ENCODE results near the gene FAM222B. TPM values are rescaled to one million over a fixed set of nuclear protein-coding genes. Genes with fewer than 3 reads are reported as not detected.
A peak's percentile ranks its signal among the peaks of the same experiment; 100 is the strongest.
"Not testable (repeated sequence)": the region's sequence is repeated elsewhere in the genome, so short reads cannot be mapped to it uniquely, and the experiment has no call there.

Gene FAM222B
- total and polyA plus RNA-seq, 7 experiments from 2014 or later, result 11.8 to 24.4 (median 22.3) TPM

DNA sequence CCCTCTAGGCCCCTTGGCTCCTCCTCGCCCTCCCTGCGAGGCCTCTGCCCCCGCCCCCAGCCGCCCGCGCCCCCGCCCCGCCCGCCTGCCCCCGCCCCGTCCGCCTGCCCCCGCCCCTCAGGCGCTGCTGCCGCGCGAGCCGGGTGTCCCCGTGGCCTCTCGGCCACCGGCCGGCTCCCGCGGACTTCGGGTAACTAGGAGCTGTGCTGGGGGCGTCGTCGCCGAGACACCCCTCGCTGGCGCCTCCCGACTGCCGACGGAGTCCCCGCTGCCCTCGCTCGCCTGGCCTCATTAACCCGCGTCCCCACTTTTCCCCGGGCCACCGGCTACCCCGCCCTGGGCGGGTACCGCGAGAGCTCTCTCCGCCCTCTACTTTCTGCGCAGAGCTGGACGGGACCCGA, 116.4 kb downstream of the FAM222B start, which contains the start of gene TLCD1:
TLCD1 (minus strand) TSS at position 8 of the 401 bp plus-strand sequence. CDS start 136 bp downstream, outside the sequence.
- Histone ChIP-seq H3K9me3 (ENCODE audit: control insufficient read depth in 2 of 3, low read length in 3 of 3) (no peaks in the 10 kb centered on the region), H3K36me3 (ENCODE audit: control insufficient read depth in 2 of 3, insufficient read depth in 3 of 3, low read length in 3 of 3) (peaks cover 18 to 39% (median 27%) of the 10 kb centered on the region in 3 experiments), H3K4me3 (ENCODE audit: low read length) (peak within 1 kb of the TSS; percentile 83), H3K27ac (ENCODE audit: low read depth, low read length) (peak within 1 kb of the TSS; percentile 100), H3K27me3 (ENCODE audit: control insufficient read depth in 2 of 2, insufficient read depth in 2 of 2, low read length in 2 of 2) (no peaks in the 10 kb centered on the region), H3K4me1 (ENCODE audit: control insufficient read depth in 2 of 2, insufficient read depth in 2 of 2, low read length in 2 of 2) (peaks cover 29 to 39% of the 10 kb centered on the region in 2 donors)
- no peaks in the 10 kb centered on the region for H3K27me3 Mint-ChIP-seq
- H3K36me3 Mint-ChIP-seq, result peaks cover 4 to 28% (median 11%) of the 10 kb centered on the region in 5 donors
- H3K27ac Mint-ChIP-seq, result peak within 1 kb of the TSS; percentile 93 to 100 (median 98)
- H3K4me3 Mint-ChIP-seq, result peak within 1 kb of the TSS; percentile 82 to 98 (median 96)
- H3K4me1 Mint-ChIP-seq, result peaks cover 12 to 65% (median 54%) of the 10 kb centered on the region in 7 donors
- DNase-seq (peak in 8 of 9 donors; percentile 31 to 83 (median 50)), ATAC-seq (peak; percentile 23)
- intact Hi-C loops (cut with micrococcal nuclease), result loop anchor here (2.0 to 10.0 kb wide), 6 partner anchors 79 to 566 kb away; partner anchors contain the start of genes BLTP2 (in 1 of the 2), FAM222B (in 1 of the 2) and NUFIP2 (in 1 of the 2)
- POLR2A ChIA-PET, result interaction anchor here (0.7 to 9.2 kb wide), 14 partner anchors 15 to 225 kb away, joined by 3 to 269 read pairs (median 9); partner anchors contain the start of genes BLTP2, DHRS13, FLOT2 and PHF12
- CTCF ChIA-PET, result interaction anchor here (0.6 to 10.6 kb wide), 30 partner anchors 9 to 1128 kb away, joined by 3 to 331 read pairs (median 4); partner anchors contain the start of genes FLOT2, PROCA1, SDF2 and SUPT6H
- H3K9me3 Mint-ChIP-seq, result no peaks in the 10 kb centered on the region

DNA sequence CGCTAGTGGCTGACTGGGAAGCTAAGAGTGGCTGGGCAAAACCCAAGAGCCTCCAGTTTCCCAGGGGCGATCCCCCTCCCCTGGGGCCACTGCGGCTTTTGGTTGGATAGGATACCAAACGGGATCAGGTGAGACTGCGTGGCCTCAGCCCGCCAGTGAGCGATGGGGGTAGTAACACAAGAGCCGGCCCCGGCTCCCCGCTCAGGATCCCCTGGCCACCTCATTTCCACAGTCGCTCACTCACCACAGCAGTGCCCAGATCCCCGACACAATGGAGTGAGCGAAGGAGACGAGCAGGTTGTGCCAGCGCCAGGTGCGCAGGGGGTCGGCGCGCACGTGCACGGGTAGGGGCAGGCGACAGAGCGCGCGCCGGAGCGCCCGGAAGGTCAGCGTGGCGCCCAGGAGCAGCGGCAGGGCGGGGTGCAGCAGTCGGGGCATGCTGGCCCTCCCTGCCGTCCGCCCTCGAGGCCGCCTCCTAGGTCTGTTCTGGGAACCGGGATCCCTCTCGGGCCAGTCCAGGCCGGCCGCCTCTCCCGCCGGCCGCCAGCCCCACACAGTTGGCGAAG, 116.8 kb downstream of the FAM222B start:
- peaks cover 13 to 69% (median 59%) of the 10 kb centered on the region in 7 donors for H3K4me1 Mint-ChIP-seq
- H3K4me3 ChIP-seq (ENCODE audit: low read length), result peak overlapping the region; percentile 18
- ChIA-PET CTCF (interaction anchor here (0.6 to 10.6 kb wide), 20 partner anchors 8 to 239 kb away, joined by 3 to 331 read pairs (median 4); partner anchors contain the start of genes FLOT2, PROCA1, SDF2 and SUPT6H), POLR2A (interaction anchor here (1.2 to 9.2 kb wide), 10 partner anchors 14 to 226 kb away, joined by 3 to 269 read pairs (median 14); partner anchors contain the start of genes ALDOC, BLTP2, DHRS13 and FLOT2)
- H3K9me3 ChIP-seq (ENCODE audit: control insufficient read depth in 2 of 3, low read length in 3 of 3), result no peaks in the 10 kb centered on the region
- ATAC-seq, result no peak
- no peaks in the 10 kb centered on the region for H3K9me3 Mint-ChIP-seq
- H3K36me3 ChIP-seq (ENCODE audit: control insufficient read depth in 2 of 3, insufficient read depth in 3 of 3, low read length in 3 of 3), result peaks cover 20 to 39% (median 30%) of the 10 kb centered on the region in 3 experiments
- peak overlapping the region; percentile 67 to 96 (median 82) for H3K4me3 Mint-ChIP-seq
- no peaks in the 10 kb centered on the region for H3K27me3 Mint-ChIP-seq
- peaks cover 34 to 44% of the 10 kb centered on the region in 2 donors for H3K4me1 ChIP-seq (ENCODE audit: control insufficient read depth in 2 of 2, insufficient read depth in 2 of 2, low read length in 2 of 2)
- H3K27ac ChIP-seq (ENCODE audit: low read depth, low read length), result peak overlapping the region; percentile 65
- peak overlapping the region in 7 of 9 donors; percentile 23 to 88 (median 70) for H3K27ac Mint-ChIP-seq
- DNase-seq, result peak in 4 of 9 donors; percentile 26 to 40 (median 36)
- peaks cover 4 to 31% (median 12%) of the 10 kb centered on the region in 5 donors for H3K36me3 Mint-ChIP-seq
- intact Hi-C loops (cut with micrococcal nuclease), result loop anchor here (2.0 to 10.0 kb wide), 6 partner anchors 78 to 567 kb away; partner anchors contain the start of genes BLTP2 (in 1 of the 2), FAM222B (in 1 of the 2) and NUFIP2 (in 1 of the 2)
- H3K27me3 ChIP-seq (ENCODE audit: control insufficient read depth in 2 of 2, insufficient read depth in 2 of 2, low read length in 2 of 2), result no peaks in the 10 kb centered on the region

DNA sequence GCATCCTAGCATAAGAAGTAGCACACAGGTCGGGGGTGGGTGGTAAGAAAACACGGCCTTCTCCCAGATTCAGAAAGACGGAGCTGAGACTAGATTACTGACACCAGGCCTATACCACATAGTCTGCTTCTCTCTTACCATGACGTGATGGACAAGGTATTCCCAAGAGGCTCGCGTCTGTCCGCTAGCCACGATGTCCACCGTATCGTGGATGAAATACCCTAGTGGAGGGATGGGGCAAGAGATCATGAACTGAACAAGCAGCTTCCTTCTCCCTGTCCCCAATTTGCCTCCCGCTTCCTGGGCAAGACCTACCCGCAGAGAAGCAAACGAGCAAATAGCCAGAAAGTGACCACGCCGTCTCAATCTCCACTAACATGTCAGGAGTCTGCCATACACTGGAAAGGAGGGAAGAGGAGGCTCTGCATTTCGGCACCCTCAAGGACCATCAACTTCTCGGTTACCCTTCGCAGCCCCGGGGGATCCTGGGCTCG, 117.4 kb downstream of the FAM222B start:
- Mint-ChIP-seq H3K4me3 (peak overlapping the region; percentile 67 to 96 (median 82)), H3K4me1 (peaks cover 18 to 74% (median 64%) of the 10 kb centered on the region in 7 donors), H3K27me3 (no peaks in the 10 kb centered on the region), H3K36me3 (peaks cover 4 to 36% (median 17%) of the 10 kb centered on the region in 5 donors), H3K9me3 (no peaks in the 10 kb centered on the region), H3K27ac (peak overlapping the region; percentile 23 to 88 (median 80))
- intact Hi-C loops (cut with micrococcal nuclease), result loop anchor here in 1 of 2 donors (5.0 to 10.0 kb wide), 3 partner anchors 78 to 567 kb away; partner anchors contain the start of genes BLTP2 and NUFIP2
- Histone ChIP-seq H3K27ac (ENCODE audit: low read depth, low read length) (peak overlapping the region; percentile 65), H3K36me3 (ENCODE audit: control insufficient read depth in 2 of 3, insufficient read depth in 3 of 3, low read length in 3 of 3) (peaks cover 20 to 39% (median 32%) of the 10 kb centered on the region in 3 experiments), H3K9me3 (ENCODE audit: control insufficient read depth in 2 of 3, low read length in 3 of 3) (no peaks in the 10 kb centered on the region), H3K27me3 (ENCODE audit: control insufficient read depth in 2 of 2, insufficient read depth in 2 of 2, low read length in 2 of 2) (no peaks in the 10 kb centered on the region), H3K4me1 (ENCODE audit: control insufficient read depth in 2 of 2, insufficient read depth in 2 of 2, low read length in 2 of 2) (peaks cover 36 to 49% of the 10 kb centered on the region in 2 donors), H3K4me3 (ENCODE audit: low read length) (no peak overlapping the region)
- no peak for ATAC-seq
- CTCF ChIA-PET, result interaction anchor here (0.6 to 10.6 kb wide), 3 partner anchors 9 to 228 kb away, joined by 3 to 331 read pairs (median 3); partner anchors contain the start of gene TRAF4
- POLR2A ChIA-PET, result interaction anchor here (1.4 to 9.2 kb wide), 7 partner anchors 14 to 177 kb away, joined by 3 to 269 read pairs (median 17); partner anchors contain the start of genes ALDOC, DHRS13, FLOT2 and PROCA1
- DNase-seq, result no peak

DNA sequence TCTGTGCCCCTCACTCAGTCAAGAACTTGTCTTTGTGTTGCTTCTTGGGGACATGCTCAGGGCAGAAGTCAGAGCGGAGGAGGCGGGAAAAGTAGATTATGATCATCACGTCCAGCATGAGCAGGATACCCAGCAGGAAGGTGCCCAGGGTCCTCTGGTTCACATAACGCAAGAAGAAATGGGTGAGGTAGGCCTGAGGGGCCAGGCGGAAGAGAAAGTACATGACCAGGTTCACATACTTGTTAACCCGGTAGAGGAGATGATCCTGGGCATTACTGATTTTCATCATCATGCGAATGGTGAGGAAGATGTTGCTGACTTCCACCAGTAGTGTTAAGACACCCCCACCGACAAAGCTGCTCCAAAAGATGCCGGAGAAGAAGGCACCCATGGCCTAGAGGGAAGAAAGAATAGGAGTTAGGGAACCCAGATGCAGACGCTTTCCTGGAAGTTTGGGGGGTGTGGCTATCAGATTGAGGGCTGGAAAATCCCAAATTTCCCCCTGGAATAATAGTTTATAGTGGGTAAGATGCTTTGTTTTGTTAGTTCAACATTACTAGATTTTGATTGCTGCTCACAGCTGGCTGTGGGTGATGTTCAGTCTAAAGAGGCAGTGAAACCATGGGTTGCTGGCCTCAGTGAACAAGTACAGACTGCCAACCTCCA, 118.0 kb downstream of the FAM222B start:
- POLR2A ChIA-PET, result interaction anchor here (0.5 to 9.2 kb wide), 7 partner anchors 13 to 1996 kb away, joined by 3 to 269 read pairs (median 6); partner anchors contain the start of genes ALDOC, FLOT2, PROCA1 and SDF2

DNA sequence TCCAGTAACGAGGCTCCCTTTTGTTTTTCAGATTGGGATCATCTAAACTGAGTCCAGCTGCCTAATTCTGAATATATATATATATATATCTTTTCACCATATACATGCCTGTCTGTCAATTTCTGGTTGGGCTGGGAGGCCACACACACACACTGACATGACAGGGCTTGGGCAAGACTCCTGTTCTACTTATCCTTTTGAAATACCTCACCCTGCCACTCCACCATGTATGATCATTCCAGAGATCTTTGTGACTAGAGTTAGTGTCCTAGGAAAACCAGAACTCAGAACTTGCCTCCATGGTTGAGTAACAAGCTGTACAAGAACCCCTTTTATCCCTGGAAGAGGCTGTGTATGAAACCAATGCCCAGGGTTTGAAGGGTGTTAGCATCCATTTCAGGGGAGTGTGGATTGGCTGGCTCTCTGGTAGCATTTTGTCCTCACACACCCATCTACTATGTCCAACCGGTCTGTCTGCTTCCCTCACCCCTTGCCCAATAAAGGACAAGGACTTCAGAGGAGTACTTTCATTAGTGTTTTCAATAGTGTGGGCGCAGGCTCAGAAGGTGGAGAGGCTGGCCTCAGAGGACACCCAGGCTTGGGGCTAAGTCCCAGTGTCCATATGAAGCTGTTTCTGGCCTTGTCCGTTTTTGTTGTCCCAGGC, 118.6 kb downstream of the FAM222B start:
- Mint-ChIP-seq H3K4me1 (peaks cover 21 to 76% (median 72%) of the 10 kb centered on the region in 7 donors), H3K27ac (peak overlapping the region in 7 of 9 donors; percentile 23 to 88 (median 69)), H3K4me3 (peak overlapping the region in 9 of 10 donors; percentile 37 to 96 (median 80)), H3K36me3 (peaks cover 4 to 42% (median 23%) of the 10 kb centered on the region in 5 donors)
- H3K27me3 ChIP-seq (ENCODE audit: control insufficient read depth in 2 of 2, insufficient read depth in 2 of 2, low read length in 2 of 2); H3K9me3 ChIP-seq (ENCODE audit: control insufficient read depth in 2 of 3, low read length in 3 of 3); H3K27ac ChIP-seq (ENCODE audit: low read depth, low read length); DNase-seq; ATAC-seq; H3K9me3 Mint-ChIP-seq; H3K27me3 Mint-ChIP-seq; H3K4me3 ChIP-seq (ENCODE audit: low read length): not testable (repeated sequence)
- peaks cover 20 to 39% (median 32%) of the 10 kb centered on the region in 3 experiments for H3K36me3 ChIP-seq (ENCODE audit: control insufficient read depth in 2 of 3, insufficient read depth in 3 of 3, low read length in 3 of 3)
- POLR2A ChIA-PET, result interaction anchor here (0.5 to 9.2 kb wide), 7 partner anchors 12 to 1997 kb away, joined by 3 to 269 read pairs (median 5); partner anchors contain the start of genes FLOT2, PROCA1, SDF2 and SUPT6H
- intact Hi-C loops (cut with micrococcal nuclease), result loop anchor here in 1 of 2 donors (10.0 kb wide), 1 partner anchor 421 kb away; no protein-coding TSS in a partner anchor
- CTCF ChIA-PET, result interaction anchor here (10.6 kb wide), 1 partner anchor 24 kb away, joined by 331 read pairs; the partner anchor contains the start of gene TRAF4
- peaks cover 36 to 50% of the 10 kb centered on the region in 2 donors for H3K4me1 ChIP-seq (ENCODE audit: control insufficient read depth in 2 of 2, insufficient read depth in 2 of 2, low read length in 2 of 2)

More for the DNA sequence above, 118.0 kb downstream of the FAM222B start:
- Histone ChIP-seq H3K4me3 (ENCODE audit: low read length) (no peak overlapping the region), H3K27me3 (ENCODE audit: control insufficient read depth in 2 of 2, insufficient read depth in 2 of 2, low read length in 2 of 2) (no peaks in the 10 kb centered on the region), H3K4me1 (ENCODE audit: control insufficient read depth in 2 of 2, insufficient read depth in 2 of 2, low read length in 2 of 2) (peaks cover 36 to 49% of the 10 kb centered on the region in 2 donors), H3K36me3 (ENCODE audit: control insufficient read depth in 2 of 3, insufficient read depth in 3 of 3, low read length in 3 of 3) (peaks cover 20 to 39% (median 32%) of the 10 kb centered on the region in 3 experiments), H3K27ac (ENCODE audit: low read depth, low read length) (no peak overlapping the region), H3K9me3 (ENCODE audit: control insufficient read depth in 2 of 3, low read length in 3 of 3) (no peaks in the 10 kb centered on the region)
- Mint-ChIP-seq H3K4me1 (peaks cover 19 to 73% (median 69%) of the 10 kb centered on the region in 7 donors), H3K9me3 (no peaks in the 10 kb centered on the region), H3K27me3 (no peaks in the 10 kb centered on the region), H3K36me3 (peaks cover 4 to 42% (median 22%) of the 10 kb centered on the region in 5 donors), H3K27ac (peak overlapping the region in 8 of 9 donors; percentile 23 to 88 (median 77)), H3K4me3 (peak overlapping the region; percentile 67 to 96 (median 82))
- ATAC-seq (no peak), DNase-seq (no peak)
- intact Hi-C loops (cut with micrococcal nuclease), result loop anchor here in 1 of 2 donors (5.0 to 10.0 kb wide), 3 partner anchors 77 to 568 kb away; partner anchors contain the start of genes BLTP2 and NUFIP2
- CTCF ChIA-PET, result interaction anchor here (0.9 to 10.6 kb wide), 2 partner anchors 24 to 229 kb away, joined by 3 to 331 read pairs; partner anchors contain the start of gene TRAF4

Data from naive thymus-derived CD4-positive, alpha-beta T cell (primary cell).